Gastroesophageal sphincter (tissue), 4 donors: ENCODE measurements around the gene PRUNE1. TPM values are rescaled to one million over a fixed set of nuclear protein-coding genes. Genes with fewer than 3 reads are reported as not detected.
A peak's percentile ranks its signal among the peaks of the same experiment; 100 is the strongest.

Experiments
- ATAC-seq: fragments of 150-250 bp; one replicate; pipeline ENCODE4 v1.9.1; 2016; ENCODE audit warnings: mild to moderate bottlenecking, moderate library complexity
- H3K27ac ChIP-seq, 4 donors: fragments of 200-600 bp; sonication (generic) in 3 of 4; 1 replicate in 3 of 4; 2 replicates in 1 of 4; pipeline ENCODE4 v1.5.1; 2016 to 2019
- H3K27me3 ChIP-seq: fragments of 200-600 bp; sonication (generic); one replicate; pipeline ENCODE4 v1.5.1; 2019
- H3K36me3 ChIP-seq, 2 donors: fragments of 200-600 bp; sonication (generic); one replicate each; pipeline ENCODE4 v1.5.1; 2019; ENCODE audit warnings: control low read depth in 1 of 2
- H3K4me1 ChIP-seq, 3 donors: fragments of 200-600 bp; sonication (generic); 1 replicate in 2 of 3; 2 replicates in 1 of 3; pipeline ENCODE4 v1.5.1; 2016 to 2019; ENCODE audit warnings: control low read depth in 2 of 3
- H3K4me3 ChIP-seq, 2 donors: fragments of 200-600 bp; sonication (generic); one replicate each; pipeline ENCODE4 v1.5.1; 2019; ENCODE audit warnings: mild to moderate bottlenecking in 1 of 2, moderate library complexity in 1 of 2
- H3K9me3 ChIP-seq, 3 donors: fragments of 200-600 bp; sonication (generic); one replicate each; pipeline ENCODE4 v1.5.1; 2017 to 2019; ENCODE audit warnings: control low read depth in 2 of 3
- EP300 ChIP-seq: sonication (generic); formaldehyde crosslinking; IDR thresholded peaks from one replicate; pipeline ENCODE4 v1.6.1; 2017; ENCODE audit warnings: antibody characterized with exemption, mild to moderate bottlenecking
- POLR2A ChIP-seq, 2 donors: fragments of 450-650 bp; IDR thresholded peaks; one replicate each; pipeline ENCODE4 v1.6.1; 2017; ENCODE audit warnings: antibody characterized with exemption in 2 of 2, mild to moderate bottlenecking in 2 of 2, moderate library complexity in 1 of 2
- POLR2AphosphoS5 ChIP-seq: sonication (generic); formaldehyde crosslinking; IDR thresholded peaks from one replicate; pipeline ENCODE4 v1.6.1; 2017; ENCODE audit warnings: antibody characterized with exemption
- WGBS, 2 donors: methylation state at CpG; one replicate each; pipeline ENCODE4 v1.1.5; 2018; ENCODE audit warnings: low coverage in 1 of 2; 5-methylcytosine and 5-hydroxymethylcytosine counted together
- total RNA-seq, 4 donors: library from RNA; depleted of rRNA; stranded (reverse); fragments of >200 nt; gene quantifications; one replicate each; pipeline ENCODE4 v1.1.0, GENCODE V29; 2016
- TF ChIP-seq, protein P1 (sequence below), 4 experiments: fragments of 200-600 bp in 2 of 4; fragments of 450-650 bp in 2 of 4; sonication (generic) in 1 of 4; IDR thresholded peaks; one replicate each; pipeline ENCODE4 v1.5.1; 2017 to 2019; ENCODE audit warnings: antibody characterized with exemption in 4 of 4, mild to moderate bottlenecking in 2 of 4, moderate library complexity in 2 of 4

PRUNE1 gene
- total RNA-seq, 4 donors from 2014 or later = 24.2 to 28.9 (median 26.7) TPM

DNA sequence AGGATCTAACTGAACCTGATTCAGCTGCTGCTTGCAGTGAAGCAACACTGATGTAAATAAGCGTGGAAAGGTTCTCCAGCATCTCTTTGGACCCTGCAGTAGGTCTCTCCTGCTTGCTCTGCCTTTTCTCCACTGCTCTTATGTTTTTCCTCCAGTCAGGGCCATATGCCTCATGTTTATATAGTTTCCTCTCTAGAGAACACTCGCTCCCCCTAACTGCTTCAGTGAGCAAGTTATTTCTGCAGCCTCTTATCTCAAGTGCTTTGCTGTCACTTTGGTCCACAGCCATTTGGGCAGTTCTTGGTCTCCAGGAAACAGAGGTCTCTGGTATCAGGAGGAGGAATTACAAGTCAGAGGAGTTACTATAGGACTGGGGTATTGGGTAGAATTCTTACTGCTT, 5.3 kb downstream of the PRUNE1 start:
- ATAC-seq = no peak
- Histone ChIP-seq H3K27me3 (no peaks in the 10 kb centered on the region), H3K4me1 (peaks cover 0 to 39% (median 0%) of the 10 kb centered on the region in 3 donors), H3K36me3 (peaks cover 0 to 28% of the 10 kb centered on the region in 2 donors), H3K9me3 (no peaks in the 10 kb centered on the region), H3K4me3 (no peak overlapping the region), H3K27ac (no peak overlapping the region)
- TF ChIP-seq POLR2A (IDR thresholded peaks at IDR 0.05) = no peak
- TF ChIP-seq EP300 = no peak
- TF ChIP-seq, protein P1, sequence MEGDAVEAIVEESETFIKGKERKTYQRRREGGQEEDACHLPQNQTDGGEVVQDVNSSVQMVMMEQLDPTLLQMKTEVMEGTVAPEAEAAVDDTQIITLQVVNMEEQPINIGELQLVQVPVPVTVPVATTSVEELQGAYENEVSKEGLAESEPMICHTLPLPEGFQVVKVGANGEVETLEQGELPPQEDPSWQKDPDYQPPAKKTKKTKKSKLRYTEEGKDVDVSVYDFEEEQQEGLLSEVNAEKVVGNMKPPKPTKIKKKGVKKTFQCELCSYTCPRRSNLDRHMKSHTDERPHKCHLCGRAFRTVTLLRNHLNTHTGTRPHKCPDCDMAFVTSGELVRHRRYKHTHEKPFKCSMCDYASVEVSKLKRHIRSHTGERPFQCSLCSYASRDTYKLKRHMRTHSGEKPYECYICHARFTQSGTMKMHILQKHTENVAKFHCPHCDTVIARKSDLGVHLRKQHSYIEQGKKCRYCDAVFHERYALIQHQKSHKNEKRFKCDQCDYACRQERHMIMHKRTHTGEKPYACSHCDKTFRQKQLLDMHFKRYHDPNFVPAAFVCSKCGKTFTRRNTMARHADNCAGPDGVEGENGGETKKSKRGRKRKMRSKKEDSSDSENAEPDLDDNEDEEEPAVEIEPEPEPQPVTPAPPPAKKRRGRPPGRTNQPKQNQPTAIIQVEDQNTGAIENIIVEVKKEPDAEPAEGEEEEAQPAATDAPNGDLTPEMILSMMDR (IDR thresholded peaks at IDR 0.05) = no peak
- no peak for TF ChIP-seq POLR2AphosphoS5
- 51 to 80% methylated on average over 1 to 2 of the region's 2 CpGs for WGBS, 2 donors

DNA sequence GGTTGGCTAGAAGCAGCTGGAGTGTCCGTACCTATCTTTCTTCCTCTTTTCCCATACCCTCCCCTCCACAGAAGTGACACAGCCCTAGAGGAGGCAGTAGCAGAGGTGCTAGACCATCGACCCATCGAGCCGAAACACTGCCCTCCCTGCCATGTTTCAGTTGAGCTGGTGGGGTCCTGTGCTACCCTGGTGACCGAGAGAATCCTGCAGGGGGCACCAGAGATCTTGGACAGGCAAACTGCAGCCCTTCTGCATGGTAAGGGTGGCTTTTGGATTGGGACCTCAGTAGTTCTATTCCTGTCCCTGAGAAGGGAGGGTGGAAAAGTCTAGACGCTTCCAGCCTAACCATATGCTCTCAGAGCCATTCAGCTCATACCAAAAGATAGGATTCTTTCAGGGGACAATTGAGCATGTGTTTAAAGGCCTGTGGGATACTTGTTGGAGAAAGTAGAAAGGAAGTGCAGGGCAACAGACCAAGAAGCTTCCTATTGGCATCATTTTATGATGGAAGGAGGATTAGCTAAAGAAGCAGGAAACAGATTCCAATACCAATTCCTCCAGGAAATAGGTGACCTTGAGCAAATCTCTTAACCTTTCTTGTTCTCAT, 16.4 kb downstream of the PRUNE1 start:
- Histone ChIP-seq H3K36me3 (peaks cover 0 to 73% of the 10 kb centered on the region in 2 donors), H3K9me3 (no peaks in the 10 kb centered on the region), H3K4me1 (peaks cover 0 to 12% (median 0%) of the 10 kb centered on the region in 3 donors), H3K4me3 (no peak overlapping the region), H3K27me3 (no peaks in the 10 kb centered on the region), H3K27ac (peak overlapping the region in 3 of 4 donors; percentile 9 to 45 (median 36))
- TF ChIP-seq, protein P1 (IDR thresholded peaks at IDR 0.05) = peak in 3 of 4 experiments; percentile 76 to 85 (median 78)
- TF ChIP-seq POLR2AphosphoS5 (no peak), POLR2A (IDR thresholded peaks at IDR 0.05) (no peak), EP300 (no peak)
- 0 to 44% methylated on average over 1 of the region's 6 CpGs for WGBS, 2 donors
- peak; percentile 94 for ATAC-seq

DNA sequence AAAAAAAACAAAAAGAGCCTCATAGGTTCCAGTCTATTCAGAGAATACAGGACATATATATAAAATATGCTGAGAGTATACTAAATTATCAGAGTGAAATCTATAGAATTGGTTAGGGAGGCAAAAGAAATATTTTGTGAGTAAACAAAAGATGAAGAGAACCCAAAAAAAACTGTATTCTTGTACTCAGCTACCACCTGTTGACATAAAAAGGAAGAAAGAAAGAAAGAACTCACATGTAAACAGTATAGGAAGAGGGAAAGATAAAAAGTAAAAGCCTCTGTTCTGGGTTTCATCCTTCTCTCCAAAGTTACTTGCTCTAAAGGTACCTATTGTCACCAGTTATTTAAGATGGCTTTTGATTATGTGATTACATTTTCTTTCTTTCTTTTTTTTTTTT, 18.2 kb downstream of the PRUNE1 start:
- H3K27me3 ChIP-seq = no peaks in the 10 kb centered on the region
- TF ChIP-seq POLR2A (IDR thresholded peaks at IDR 0.05) (no peak), POLR2AphosphoS5 (no peak), EP300 (no peak)
- TF ChIP-seq, protein P1 (IDR thresholded peaks at IDR 0.05) = no peak
- H3K27ac ChIP-seq = no peak overlapping the region
- peaks cover 0 to 12% (median 0%) of the 10 kb centered on the region in 3 donors for H3K4me1 ChIP-seq
- no peak overlapping the region for H3K4me3 ChIP-seq
- no peak for ATAC-seq
- peaks cover 0 to 76% of the 10 kb centered on the region in 2 donors for H3K36me3 ChIP-seq
- H3K9me3 ChIP-seq = no peaks in the 10 kb centered on the region

DNA sequence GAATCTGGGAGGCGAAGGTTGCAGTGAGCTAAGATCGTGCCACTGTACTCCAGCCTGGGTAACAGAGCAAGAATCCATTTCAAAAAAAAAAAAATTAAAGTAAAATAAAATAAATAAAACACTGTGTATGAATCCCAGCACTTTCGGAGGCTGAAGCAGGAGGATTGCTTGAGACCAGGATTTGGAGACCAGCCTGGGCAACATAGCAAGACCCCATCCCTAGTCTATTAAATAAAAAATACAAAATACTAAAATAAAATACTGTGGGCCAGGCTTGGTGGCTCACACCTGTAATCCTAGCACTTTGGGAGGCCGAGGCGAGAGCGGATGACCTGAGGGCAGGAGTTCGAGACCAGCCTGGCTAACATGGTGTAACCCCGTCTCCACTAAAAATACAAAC, 23.9 kb downstream of the PRUNE1 start:
- H3K9me3 ChIP-seq = no peaks in the 10 kb centered on the region
- H3K4me3 ChIP-seq = no peak overlapping the region
- peaks cover 0 to 85% of the 10 kb centered on the region in 2 donors for H3K36me3 ChIP-seq
- TF ChIP-seq, protein P1 (IDR thresholded peaks at IDR 0.05) = no peak
- TF ChIP-seq POLR2AphosphoS5 (no peak), EP300 (no peak), POLR2A (IDR thresholded peaks at IDR 0.05) (no peak)
- no peak overlapping the region for H3K27ac ChIP-seq
- no peaks in the 10 kb centered on the region for H3K4me1 ChIP-seq
- H3K27me3 ChIP-seq = no peaks in the 10 kb centered on the region
- no peak for ATAC-seq
- 90 to 99% methylated on average over 4 to 8 of the region's 8 CpGs for WGBS, 2 donors

DNA sequence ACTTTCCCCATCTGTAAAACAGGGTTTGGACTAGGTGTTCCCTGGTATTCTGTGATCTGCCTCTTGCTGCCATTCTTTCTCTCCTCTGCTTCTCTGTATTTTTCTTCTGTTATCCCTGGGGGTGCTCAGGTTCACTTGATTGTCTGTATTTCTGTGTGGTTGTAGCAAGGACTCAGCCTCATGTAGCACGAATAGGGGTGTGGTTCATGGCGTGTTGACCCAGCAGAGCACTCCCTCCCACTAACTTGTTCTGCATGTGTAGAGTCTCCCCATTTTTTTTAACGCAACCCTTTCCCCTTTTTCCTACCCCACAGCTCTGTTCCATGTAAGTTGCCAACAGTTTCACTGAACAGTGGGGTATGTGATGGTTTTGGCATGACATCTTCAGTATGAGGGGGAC, 26.9 kb downstream of the PRUNE1 start:
- no peak for ATAC-seq
- Histone ChIP-seq H3K9me3 (no peaks in the 10 kb centered on the region), H3K27me3 (no peaks in the 10 kb centered on the region), H3K4me1 (no peaks in the 10 kb centered on the region), H3K36me3 (peaks cover 0 to 55% of the 10 kb centered on the region in 2 donors), H3K27ac (no peak overlapping the region), H3K4me3 (no peak overlapping the region)
- TF ChIP-seq, protein P1 (IDR thresholded peaks at IDR 0.05) = no peak
- TF ChIP-seq EP300 = no peak
- TF ChIP-seq POLR2AphosphoS5 = no peak
- no peak for TF ChIP-seq POLR2A (IDR thresholded peaks at IDR 0.05)
- WGBS, 2 donors = 56 to 100% methylated on average over 1 to 3 of the region's 3 CpGs
